ENCODE data around the gene EHBP1. TPM values are rescaled to one million over a fixed set of nuclear protein-coding genes. Genes with fewer than 3 reads are reported as not detected.

The EHBP1 gene
- total RNA-seq, 1 experiment from 2014 or later: 32.1 TPM

DNA sequence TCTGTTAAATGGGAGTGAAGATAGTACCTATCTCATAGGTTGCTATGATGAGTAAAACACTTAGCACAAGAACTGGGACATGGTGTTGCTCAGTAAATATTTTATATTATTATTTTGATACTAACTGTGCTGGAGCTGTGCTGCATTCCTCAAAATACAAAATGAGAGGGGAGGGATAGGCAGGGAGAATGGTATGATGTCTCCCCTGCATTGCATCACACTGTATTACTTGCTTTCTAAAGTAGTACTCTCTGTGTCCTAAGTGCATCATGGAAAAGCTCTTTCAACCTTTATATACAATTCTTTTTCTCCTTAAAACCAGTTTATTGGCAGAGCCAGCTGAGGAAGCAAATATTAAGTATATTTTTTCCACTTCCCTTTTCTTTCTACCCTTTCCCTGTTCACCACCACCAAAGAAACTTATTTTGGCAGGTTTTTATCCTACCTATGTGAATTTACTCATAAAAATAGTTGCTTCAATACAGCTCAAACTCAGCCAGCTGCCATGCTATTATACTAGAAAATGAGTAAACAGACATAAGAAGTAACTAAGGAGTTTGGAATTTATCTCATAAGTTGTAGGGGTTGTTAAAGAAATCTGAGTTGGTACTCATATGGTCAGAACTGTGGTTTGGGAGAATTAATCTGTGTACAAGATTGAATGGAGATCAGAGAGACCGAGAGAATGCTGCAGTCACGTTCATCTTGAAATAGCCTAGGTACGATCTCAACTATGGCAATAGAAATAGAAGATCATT is 60.3 kb downstream of the EHBP1 start:
- H3K27me3 ChIP-seq (replicated peaks; ENCODE audit: insufficient read depth, low read depth, low read length, poor library complexity): no peaks in the 10 kb centered on the region
- no peak overlapping the region for H3K27ac ChIP-seq (ENCODE audit: low read depth, low read length, poor library complexity, severe bottlenecking)
- H3K36me3 ChIP-seq (ENCODE audit: insufficient read depth, low read length, poor library complexity, severe bottlenecking): no peaks in the 10 kb centered on the region
- TF ChIP-seq, protein P1, sequence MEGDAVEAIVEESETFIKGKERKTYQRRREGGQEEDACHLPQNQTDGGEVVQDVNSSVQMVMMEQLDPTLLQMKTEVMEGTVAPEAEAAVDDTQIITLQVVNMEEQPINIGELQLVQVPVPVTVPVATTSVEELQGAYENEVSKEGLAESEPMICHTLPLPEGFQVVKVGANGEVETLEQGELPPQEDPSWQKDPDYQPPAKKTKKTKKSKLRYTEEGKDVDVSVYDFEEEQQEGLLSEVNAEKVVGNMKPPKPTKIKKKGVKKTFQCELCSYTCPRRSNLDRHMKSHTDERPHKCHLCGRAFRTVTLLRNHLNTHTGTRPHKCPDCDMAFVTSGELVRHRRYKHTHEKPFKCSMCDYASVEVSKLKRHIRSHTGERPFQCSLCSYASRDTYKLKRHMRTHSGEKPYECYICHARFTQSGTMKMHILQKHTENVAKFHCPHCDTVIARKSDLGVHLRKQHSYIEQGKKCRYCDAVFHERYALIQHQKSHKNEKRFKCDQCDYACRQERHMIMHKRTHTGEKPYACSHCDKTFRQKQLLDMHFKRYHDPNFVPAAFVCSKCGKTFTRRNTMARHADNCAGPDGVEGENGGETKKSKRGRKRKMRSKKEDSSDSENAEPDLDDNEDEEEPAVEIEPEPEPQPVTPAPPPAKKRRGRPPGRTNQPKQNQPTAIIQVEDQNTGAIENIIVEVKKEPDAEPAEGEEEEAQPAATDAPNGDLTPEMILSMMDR (conservative IDR thresholded peaks at IDR 0.05; ENCODE audit: low read depth, low read length): no peak
- TF ChIP-seq EZH2 (IDR thresholded peaks at IDR 0.05; ENCODE audit: borderline replicate concordance, low read depth, low read length, poor library complexity, severe bottlenecking): no peak
- POLR2A ChIA-PET (ENCODE audit: low non-redundant PET): no interaction called here
- H3K4me1 ChIP-seq (ENCODE audit: insufficient read depth, low read length, poor library complexity, severe bottlenecking): no peaks in the 10 kb centered on the region
- no peaks in the 10 kb centered on the region for H3K9me3 ChIP-seq (ENCODE audit: low read depth, low read length, poor library complexity, severe bottlenecking)
- no TSS peak for BruUV-seq (replicated peaks)
- intact Hi-C loops (cut with micrococcal nuclease; ENCODE audit: unreplicated experiment): no loop called here
- H3K4me3 ChIP-seq (ENCODE audit: low read depth, low read length, poor library complexity, severe bottlenecking): no peak overlapping the region
- CTCF ChIA-PET: no interaction called here
- DNase-seq (ENCODE audit: low spot score): no peak

DNA sequence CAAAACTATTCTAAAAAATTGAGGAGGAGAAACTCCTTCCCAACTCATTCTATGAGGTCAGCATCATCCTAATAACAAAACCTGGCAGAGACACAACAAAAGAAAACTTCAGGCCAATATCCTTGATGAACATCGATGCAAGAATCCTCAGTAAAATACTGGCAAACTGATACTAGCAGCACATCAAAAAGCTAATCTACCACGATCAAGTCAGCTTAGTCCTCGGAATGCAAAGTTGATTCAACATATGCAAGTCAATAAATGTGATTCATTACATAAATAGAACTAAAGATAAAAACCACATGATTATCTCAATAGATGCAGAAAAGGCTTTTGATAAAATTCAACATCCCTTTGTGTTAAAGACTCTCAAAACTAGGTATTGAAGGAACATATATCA is 63.1 kb downstream of the EHBP1 start:
- TF ChIP-seq EZH2 (IDR thresholded peaks at IDR 0.05; ENCODE audit: borderline replicate concordance, low read depth, low read length, poor library complexity, severe bottlenecking): no peak
- TF ChIP-seq, protein P1 (conservative IDR thresholded peaks at IDR 0.05; ENCODE audit: low read depth, low read length): no peak
- intact Hi-C loops (cut with micrococcal nuclease; ENCODE audit: unreplicated experiment): no loop called here
- H3K9me3 ChIP-seq (ENCODE audit: low read depth, low read length, poor library complexity, severe bottlenecking): no peaks in the 10 kb centered on the region

DNA sequence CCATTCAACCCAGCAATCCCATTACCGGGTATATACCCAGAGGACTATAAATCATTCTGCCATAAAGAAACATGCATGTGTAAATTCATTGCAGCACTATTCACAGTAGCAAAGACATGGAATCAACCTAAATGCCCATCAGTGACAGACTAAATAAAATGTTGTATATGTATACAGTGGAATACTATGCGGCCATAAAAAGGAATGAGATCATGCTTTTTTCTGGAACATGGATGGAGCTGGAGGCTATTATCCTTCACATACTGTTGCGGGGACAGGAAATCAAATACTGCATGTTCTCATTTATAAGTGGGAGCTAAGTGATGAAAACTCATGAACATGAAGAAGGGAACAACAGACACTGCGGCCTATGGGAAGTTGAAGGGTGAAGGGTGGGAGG is 65.1 kb downstream of the EHBP1 start:
- Histone ChIP-seq H3K27ac (ENCODE audit: low read depth, low read length, poor library complexity, severe bottlenecking) (no peak overlapping the region), H3K27me3 (replicated peaks; ENCODE audit: insufficient read depth, low read depth, low read length, poor library complexity) (no peaks in the 10 kb centered on the region), H3K36me3 (ENCODE audit: insufficient read depth, low read length, poor library complexity, severe bottlenecking) (no peaks in the 10 kb centered on the region), H3K4me3 (ENCODE audit: low read depth, low read length, poor library complexity, severe bottlenecking) (no peak overlapping the region), H3K9me3 (ENCODE audit: low read depth, low read length, poor library complexity, severe bottlenecking) (no peaks in the 10 kb centered on the region), H3K4me1 (ENCODE audit: insufficient read depth, low read length, poor library complexity, severe bottlenecking) (no peaks in the 10 kb centered on the region)
- DNase-seq (ENCODE audit: low spot score): no peak
- POLR2A ChIA-PET (ENCODE audit: low non-redundant PET): no interaction called here
- no TSS peak for BruUV-seq (replicated peaks)
- TF ChIP-seq, protein P1 (conservative IDR thresholded peaks at IDR 0.05; ENCODE audit: low read depth, low read length): no peak
- no peak for TF ChIP-seq EZH2 (IDR thresholded peaks at IDR 0.05; ENCODE audit: borderline replicate concordance, low read depth, low read length, poor library complexity, severe bottlenecking)
- intact Hi-C loops (cut with micrococcal nuclease; ENCODE audit: unreplicated experiment): loop anchor here (10.0 kb wide), 1 partner anchor 846 kb away; no protein-coding TSS in a partner anchor
- CTCF ChIA-PET: no interaction called here

More for the DNA sequence above, 63.1 kb downstream of the EHBP1 start:
- POLR2A ChIA-PET (ENCODE audit: low non-redundant PET): no interaction called here
- CTCF ChIA-PET: no interaction called here
- Histone ChIP-seq H3K4me3 (ENCODE audit: low read depth, low read length, poor library complexity, severe bottlenecking) (no peak overlapping the region), H3K27me3 (replicated peaks; ENCODE audit: insufficient read depth, low read depth, low read length, poor library complexity) (no peaks in the 10 kb centered on the region), H3K36me3 (ENCODE audit: insufficient read depth, low read length, poor library complexity, severe bottlenecking) (no peaks in the 10 kb centered on the region), H3K27ac (ENCODE audit: low read depth, low read length, poor library complexity, severe bottlenecking) (no peak overlapping the region), H3K4me1 (ENCODE audit: insufficient read depth, low read length, poor library complexity, severe bottlenecking) (no peaks in the 10 kb centered on the region)
- BruUV-seq (replicated peaks): no TSS peak
- DNase-seq (ENCODE audit: low spot score): no peak
